Measurements from ENCODE around the gene FADS3.

GRCh38 chr11:61895046-61895717 lies 3.8 kb upstream of the FADS3 start:
- TF ChIP-seq EZH2 (IDR thresholded peaks at IDR 0.05; ENCODE audit: borderline replicate concordance, insufficient read depth, low read depth, low read length, poor library complexity, severe bottlenecking) (no peak), CTCF (IDR thresholded peaks at IDR 0.05) (no peak)
